Keratinocyte (primary cell): ENCODE results near the gene PCGF3.

Experiments used
- EZH2 ChIP-seq: IDR thresholded peaks from one replicate; pipeline ENCODE4 v1.6.1; 2012; ENCODE audit warnings: inconsistent platforms, mild to moderate bottlenecking, low read length, moderate library complexity
- TF ChIP-seq, protein P1 (sequence below), 3 experiments: IDR thresholded peaks in 1 of 3; conservative IDR thresholded peaks in 1 of 3; optimal IDR thresholded peaks in 1 of 3; 2 replicates in 2 of 3; 3 replicates in 1 of 3; pipeline versions ENCODE3 to v1.5.1; 2011; ENCODE audit warnings: low read length in 3 of 3, mild to moderate bottlenecking in 3 of 3, moderate library complexity in 2 of 3, control low read depth in 1 of 3, inconsistent platforms in 1 of 3; ENCODE audit not compliant: insufficient read depth in 2 of 3; ENCODE audit errors: extremely low read depth in 1 of 3

DNA sequence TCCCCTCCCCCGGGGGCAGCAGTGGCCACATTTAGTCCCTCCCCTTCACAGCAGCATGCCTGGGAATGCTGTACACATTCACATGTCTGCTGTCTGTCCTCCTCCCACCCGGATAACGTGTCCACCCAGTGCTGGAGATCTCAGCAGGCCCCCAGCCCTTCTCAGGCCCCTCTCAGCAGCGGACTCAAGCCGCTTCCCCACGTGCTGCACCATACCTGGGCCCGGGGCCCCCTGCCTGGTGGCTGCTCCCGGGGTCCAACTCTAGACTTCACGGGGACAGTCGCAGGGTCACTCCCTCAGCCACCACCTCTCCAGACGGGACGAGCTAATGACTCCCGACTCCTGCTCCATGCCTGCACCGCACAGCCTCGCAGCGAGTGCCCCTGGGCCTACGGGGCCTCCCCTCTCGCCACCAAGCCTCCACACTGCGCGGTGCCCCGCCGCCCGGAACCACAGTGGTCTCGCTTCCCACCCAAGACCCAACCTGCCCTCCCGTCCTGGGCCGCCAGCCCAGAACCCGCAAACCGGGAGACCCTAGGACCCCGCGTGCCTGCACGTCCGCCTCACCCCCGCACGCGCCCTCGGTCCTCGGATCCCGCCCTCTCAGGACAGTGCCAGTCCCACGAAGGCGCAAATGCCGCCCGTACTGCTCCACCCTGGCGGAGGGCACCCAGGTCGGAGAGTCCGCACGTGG, 1.3 kb upstream of the PCGF3 start:
- TF ChIP-seq, protein P1, sequence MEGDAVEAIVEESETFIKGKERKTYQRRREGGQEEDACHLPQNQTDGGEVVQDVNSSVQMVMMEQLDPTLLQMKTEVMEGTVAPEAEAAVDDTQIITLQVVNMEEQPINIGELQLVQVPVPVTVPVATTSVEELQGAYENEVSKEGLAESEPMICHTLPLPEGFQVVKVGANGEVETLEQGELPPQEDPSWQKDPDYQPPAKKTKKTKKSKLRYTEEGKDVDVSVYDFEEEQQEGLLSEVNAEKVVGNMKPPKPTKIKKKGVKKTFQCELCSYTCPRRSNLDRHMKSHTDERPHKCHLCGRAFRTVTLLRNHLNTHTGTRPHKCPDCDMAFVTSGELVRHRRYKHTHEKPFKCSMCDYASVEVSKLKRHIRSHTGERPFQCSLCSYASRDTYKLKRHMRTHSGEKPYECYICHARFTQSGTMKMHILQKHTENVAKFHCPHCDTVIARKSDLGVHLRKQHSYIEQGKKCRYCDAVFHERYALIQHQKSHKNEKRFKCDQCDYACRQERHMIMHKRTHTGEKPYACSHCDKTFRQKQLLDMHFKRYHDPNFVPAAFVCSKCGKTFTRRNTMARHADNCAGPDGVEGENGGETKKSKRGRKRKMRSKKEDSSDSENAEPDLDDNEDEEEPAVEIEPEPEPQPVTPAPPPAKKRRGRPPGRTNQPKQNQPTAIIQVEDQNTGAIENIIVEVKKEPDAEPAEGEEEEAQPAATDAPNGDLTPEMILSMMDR (optimal IDR thresholded peaks at IDR 0.05 in 1 of 3, IDR thresholded peaks at IDR 0.05 in 1 of 3, conservative IDR thresholded peaks at IDR 0.05 in 1 of 3; ENCODE audit: extremely low read depth in 1 of 3, insufficient read depth in 2 of 3, low read length in 3 of 3): no peak
- TF ChIP-seq EZH2: no peak
